Endothelial cell of umbilical vein (primary cell): ENCODE results near the gene SH3PXD2B. TPM values are rescaled to one million over a fixed set of nuclear protein-coding genes. Genes with fewer than 3 reads are reported as not detected.

ENCODE experiments used
- BruUV-seq: library from RNA; stranded (reverse); fragments of 400-500 nt; replicated peaks from 2 replicates; lab custom pipeline; 2021; lab: Mats Ljungman, UMichigan
- CTCF ChIA-PET: fragments of 300-600, 350-600 bp; sonication (Branson Sonifier 250); formaldehyde crosslinking; loops from one replicate; lab custom pipeline; 2021; ENCODE audit warnings: antibody characterized with exemption, inconsistent platforms; lab: Charles Lee
- POLR2A ChIA-PET: fragments of 300-600, 350-600 bp; sonication (Branson Sonifier 250); formaldehyde crosslinking; loops from one replicate; lab custom pipeline; 2021; ENCODE audit warnings: antibody characterized with exemption, inconsistent platforms; lab: Charles Lee
- DNase-seq: peaks from one replicate; pipeline ENCODE4 v3.0.0-alpha.2; 2011; ENCODE audit warnings: low read depth, low spot score
- FAIRE-seq: peaks from 2 replicates; lab custom pipeline; 2011; peaks lifted over from hg19 to GRCh38; lab: Jason Lieb, UNC
- H2AFZ ChIP-seq: 2 replicates; pipeline ENCODE4 v1.6.0; 2012; ENCODE audit warnings: low read depth, low read length, control low read depth, inconsistent platforms
- H3K27ac ChIP-seq: 2 replicates; pipeline ENCODE4 v1.5.1; 2011; ENCODE audit warnings: low read depth, mild to moderate bottlenecking, control low read depth, low read length, moderate library complexity; ENCODE audit not compliant: insufficient read depth
- H3K27me3 ChIP-seq, 2 experiments: 2 replicates each; pipeline versions ENCODE4 v1.6.0 to v1.6.1; 2011; ENCODE audit warnings: low read length in 2 of 2, mixed read lengths in 1 of 2; ENCODE audit not compliant: control insufficient read depth in 2 of 2, insufficient read depth in 2 of 2
- H3K36me3 ChIP-seq, 2 experiments: 2 replicates in 1 of 2; 3 replicates in 1 of 2; pipeline ENCODE4 v1.5.1; 2011; ENCODE audit warnings: low read length in 2 of 2, mild to moderate bottlenecking in 1 of 2, moderate library complexity in 1 of 2; ENCODE audit not compliant: control insufficient read depth in 2 of 2, insufficient read depth in 2 of 2; ENCODE audit errors: extremely low read depth in 1 of 2
- H3K4me1 ChIP-seq: 3 replicates; pipeline ENCODE4 v1.5.1; 2011; ENCODE audit warnings: mild to moderate bottlenecking, low read length; ENCODE audit not compliant: control insufficient read depth, insufficient read depth; ENCODE audit errors: extremely low read depth
- H3K4me2 ChIP-seq: 2 replicates; pipeline ENCODE4 v1.6.1; 2011; ENCODE audit warnings: low read length, control low read depth, mixed read lengths; ENCODE audit not compliant: insufficient read depth
- H3K4me3 ChIP-seq, 3 experiments: fragments of 200-600 bp in 1 of 3; sonication (generic), shearing (Covaris generic) in 1 of 3; replicated peaks in 1 of 3; 2 replicates each; pipeline ENCODE4 v1.5.1; 2011 to 2016; ENCODE audit warnings: control low read depth in 3 of 3, low read length in 3 of 3, mild to moderate bottlenecking in 2 of 3, inconsistent platforms in 1 of 3, low read depth in 1 of 3, moderate library complexity in 1 of 3; ENCODE audit not compliant: insufficient read depth in 1 of 3
- H3K79me2 ChIP-seq: 2 replicates; pipeline ENCODE4 v1.6.0; 2012; ENCODE audit warnings: low read length, inconsistent platforms; ENCODE audit not compliant: control insufficient read depth, insufficient read depth
- H3K9ac ChIP-seq: replicated peaks from 2 replicates; pipeline ENCODE3; 2011; ENCODE audit warnings: low read length, control low read depth; ENCODE audit not compliant: insufficient read depth; ENCODE audit errors: extremely low read depth
- H3K9me1 ChIP-seq: replicated peaks from 3 replicates; pipeline ENCODE4 v1.6.0; 2011; ENCODE audit warnings: mild to moderate bottlenecking, low read length; ENCODE audit not compliant: control insufficient read depth, insufficient read depth; ENCODE audit errors: extremely low read depth
- H3K9me3 ChIP-seq: replicated peaks from 2 replicates; pipeline ENCODE4 v1.5.1; 2012; ENCODE audit warnings: low read length, inconsistent platforms; ENCODE audit not compliant: control insufficient read depth, insufficient read depth
- H4K20me1 ChIP-seq: replicated peaks from 2 replicates; pipeline ENCODE3; 2011; ENCODE audit warnings: mild to moderate bottlenecking, low read length; ENCODE audit not compliant: control insufficient read depth, insufficient read depth; ENCODE audit errors: extremely low read depth
- CTCF ChIP-seq, 2 donors: IDR thresholded peaks; 1 replicate in 1 of 2; 2 replicates in 1 of 2; pipeline ENCODE4 v1.5.1; 2011; ENCODE audit warnings: low read length in 2 of 2, mild to moderate bottlenecking in 2 of 2, moderate library complexity in 2 of 2, control low read depth in 1 of 2, inconsistent platforms in 1 of 2, low read depth in 1 of 2; ENCODE audit not compliant: insufficient read depth in 1 of 2; ENCODE audit errors: extremely low read depth in 1 of 2
- EZH2 ChIP-seq: IDR thresholded peaks from 2 replicates; pipeline ENCODE4 v1.6.1; 2012; ENCODE audit warnings: borderline replicate concordance, low read depth, mild to moderate bottlenecking, moderate library complexity, low read length, inconsistent platforms; ENCODE audit not compliant: severe bottlenecking
- FOS ChIP-seq: IDR thresholded peaks from 2 replicates; pipeline ENCODE4 v1.6.1; 2011; ENCODE audit warnings: mild to moderate bottlenecking, low read length, moderate library complexity, borderline replicate concordance; ENCODE audit not compliant: insufficient read depth
- GATA2 ChIP-seq: IDR thresholded peaks from 2 replicates; pipeline ENCODE4 v1.7.0; 2011; ENCODE audit warnings: low read depth, mild to moderate bottlenecking, moderate library complexity, mixed read lengths, low read length; ENCODE audit not compliant: insufficient read length, insufficient read depth
- JUN ChIP-seq: IDR thresholded peaks from 2 replicates; pipeline ENCODE4 v1.6.1; 2011; ENCODE audit warnings: borderline replicate concordance, low read depth; ENCODE audit not compliant: insufficient read length, insufficient read depth
- MAX ChIP-seq: IDR thresholded peaks from 2 replicates; pipeline ENCODE4 v1.6.1; 2011; ENCODE audit not compliant: insufficient read depth, insufficient read length
- MYC ChIP-seq: IDR thresholded peaks from one replicate; pipeline ENCODE4 v1.6.1; 2011; ENCODE audit warnings: mild to moderate bottlenecking, low read depth, low read length
- POLR2A ChIP-seq: IDR thresholded peaks from 2 replicates; pipeline ENCODE4 v1.6.1; 2012; ENCODE audit warnings: low read depth, mild to moderate bottlenecking, control low read depth, low read length
- POLR2AphosphoS5 ChIP-seq: IDR thresholded peaks from 2 replicates; pipeline ENCODE4 v1.6.1; 2012; ENCODE audit warnings: low read depth, mild to moderate bottlenecking, control low read depth, low read length, moderate library complexity; ENCODE audit not compliant: insufficient read depth
- dilution Hi-C: fragments of 300-500 bp; cut with MboI; formaldehyde crosslinking; loops from one replicate; pipeline ENCODE4 v1.15.0; 2019; ENCODE audit warnings: low sequenced_read_pairs; ENCODE audit not compliant: extremely low pct_ligation_motif_present
- intact Hi-C: fragments of 100-400 bp; cut with micrococcal nuclease; formaldehyde crosslinking; loops from one replicate; pipeline ENCODE4 v1.10.0; 2022
- polyA plus RNA-seq, 4 experiments: library from polyadenylated mRNA; depleted of rRNA in 3 of 4; stranded (reverse) in 3 of 4; unstranded in 1 of 4; fragments of >200 nt; gene quantifications; 2 replicates each; pipeline versions ENCODE4 v1.2.1 to v1.2.3, GENCODE V29; 2011 to 2012; ENCODE audit warnings: missing spikeins in 1 of 4
- total RNA-seq: library from RNA; stranded (reverse); gene quantifications from 2 replicates; pipeline ENCODE4 v1.2.3, GENCODE V29; 2021

Gene SH3PXD2B
- total and polyA plus RNA-seq, 2 donors (not counting 3 experiments of a cell fraction or from before 2014, with no cell fraction given), result 23.5 to 66.3 TPM

GRCh38 chr5:172422255-172422654 is 32.1 kb downstream of the SH3PXD2B start:
- dilution Hi-C loops, result no loop called here
- intact Hi-C loops, result no loop called here
- no TSS peak for BruUV-seq
- Histone ChIP-seq H3K4me1 (peaks cover 12% of the 10 kb centered on the region), H3K9me1 (no peaks in the 10 kb centered on the region), H4K20me1 (no peaks in the 10 kb centered on the region), H3K9me3 (no peaks in the 10 kb centered on the region), H2AFZ (no peak overlapping the region), H3K27me3 (no peaks in the 10 kb centered on the region), H3K4me2 (no peak overlapping the region), H3K79me2 (peaks cover 40% of the 10 kb centered on the region), H3K27ac (no peak overlapping the region), H3K9ac (no peak overlapping the region), H3K36me3 (peaks cover 13 to 20% of the 10 kb centered on the region in 2 experiments), H3K4me3 (no peak overlapping the region)
- CTCF ChIA-PET, result no interaction called here
- DNase-seq (no peak), FAIRE-seq (no peak)
- POLR2A ChIA-PET, result no interaction called here
- TF ChIP-seq JUN, result no peak
- no peak for TF ChIP-seq POLR2AphosphoS5
- no peak for TF ChIP-seq MYC
- TF ChIP-seq MAX, result no peak
- TF ChIP-seq POLR2A, result no peak
- TF ChIP-seq CTCF (IDR thresholded peaks at IDR 0.05; ENCODE audit: extremely low read depth in 1 of 2, insufficient read depth in 1 of 2, low read depth in 1 of 2, low read length in 2 of 2), result no peak
- no peak for TF ChIP-seq EZH2
- no peak for TF ChIP-seq FOS
- no peak for TF ChIP-seq GATA2
